Measurements from ENCODE around the gene NOP14. TPM values are rescaled to one million over a fixed set of nuclear protein-coding genes. Genes with fewer than 3 reads are reported as not detected.
"Not testable (repeated sequence)": the region's sequence is repeated elsewhere in the genome, so short reads cannot be mapped to it uniquely, and the experiment has no call there.

The NOP14 gene
- polyA plus RNA-seq (2013, experiment 1 of 2; ENCODE audit: insufficient read length) = 28.9 TPM
- polyA plus RNA-seq (2013, experiment 2 of 2; ENCODE audit: insufficient read length) = 28.9 TPM

DNA sequence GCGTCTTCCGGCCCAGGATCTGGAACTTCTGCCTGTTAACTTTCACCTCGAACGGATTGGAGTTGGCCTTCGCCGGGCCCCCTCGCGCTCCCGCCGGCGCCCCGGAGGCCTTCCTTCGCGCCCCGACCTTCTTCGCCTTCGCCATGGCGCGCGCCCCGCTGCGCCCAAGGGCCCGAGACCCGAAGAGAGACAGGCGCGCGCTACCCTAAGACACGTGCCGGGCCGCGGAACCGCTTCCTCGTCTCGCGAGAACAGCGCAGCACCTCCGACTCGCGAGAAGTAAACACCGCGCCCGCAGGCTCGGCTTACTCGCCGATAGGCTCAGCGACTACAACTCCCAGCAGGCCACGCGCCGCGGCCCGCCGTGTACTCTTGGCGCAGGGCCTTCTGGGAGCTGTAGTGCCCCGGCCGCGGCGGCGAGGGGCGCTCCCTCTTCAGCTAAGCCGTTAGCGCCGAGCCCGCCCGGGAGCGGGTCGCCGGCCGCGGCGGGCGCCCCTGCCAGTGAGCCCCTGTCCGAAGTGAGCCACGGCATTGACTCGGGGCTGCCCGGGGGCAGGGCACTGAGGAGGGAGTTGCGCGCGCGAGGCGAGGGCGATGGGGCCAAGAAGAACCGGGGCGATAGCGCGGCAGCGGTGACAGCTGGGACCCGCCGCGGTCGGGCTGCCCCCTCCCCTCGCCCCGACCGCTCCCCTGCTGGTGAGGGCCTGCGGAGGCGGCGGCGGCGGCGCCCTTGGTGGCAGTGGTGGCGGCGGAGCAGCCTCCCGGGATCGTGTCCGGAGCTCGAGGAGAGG, at the start of gene NOP14, which contains the start of gene GRK4:
Gene NOP14, minus strand, starts transcription at position 232 of the 791 bp plus-strand sequence. Its CDS starts 87 bp downstream, at position 145.
Gene GRK4, plus strand, starts transcription at position 397 of the 791 bp plus-strand sequence. CDS start 500 bp downstream, outside the sequence.
- DNase-seq = peak; percentile 99

DNA sequence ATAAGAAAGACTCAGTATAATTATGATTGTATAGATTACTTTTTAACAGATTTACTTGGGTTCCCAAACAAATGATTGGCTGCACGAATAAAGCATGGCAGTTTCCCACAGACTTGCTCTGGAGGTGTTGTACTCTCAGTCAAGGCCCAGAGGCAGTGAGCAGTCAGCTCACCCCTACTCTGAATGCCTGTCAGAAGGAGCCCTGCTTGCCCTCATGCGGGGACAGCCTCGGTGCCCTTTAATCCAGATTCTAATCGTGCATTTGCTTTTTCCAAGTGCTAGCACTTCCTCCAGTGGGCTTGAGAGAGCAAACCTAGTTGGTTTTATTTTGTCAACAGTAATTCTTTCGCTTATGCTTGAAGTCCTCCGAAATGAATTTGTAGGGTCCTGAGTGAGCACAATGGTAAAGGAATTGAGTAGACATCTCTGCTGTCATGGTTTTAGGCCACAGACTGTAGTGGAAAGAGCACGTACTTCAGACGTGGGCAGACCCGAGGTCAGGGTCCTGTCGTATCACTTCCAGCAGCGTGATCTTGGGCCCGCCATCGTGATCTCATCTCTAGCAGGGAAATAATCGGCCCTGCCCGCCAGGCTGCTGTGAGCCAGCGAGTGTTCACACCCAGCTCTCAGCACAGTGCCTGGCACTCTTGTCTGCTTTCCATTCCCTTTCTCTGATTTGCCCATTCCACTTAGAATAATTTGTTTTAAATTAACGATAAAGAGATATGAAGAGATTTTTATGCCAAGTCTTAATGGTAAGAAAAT, 48.4 kb upstream of the NOP14 start:
- DNase-seq = no peak

DNA sequence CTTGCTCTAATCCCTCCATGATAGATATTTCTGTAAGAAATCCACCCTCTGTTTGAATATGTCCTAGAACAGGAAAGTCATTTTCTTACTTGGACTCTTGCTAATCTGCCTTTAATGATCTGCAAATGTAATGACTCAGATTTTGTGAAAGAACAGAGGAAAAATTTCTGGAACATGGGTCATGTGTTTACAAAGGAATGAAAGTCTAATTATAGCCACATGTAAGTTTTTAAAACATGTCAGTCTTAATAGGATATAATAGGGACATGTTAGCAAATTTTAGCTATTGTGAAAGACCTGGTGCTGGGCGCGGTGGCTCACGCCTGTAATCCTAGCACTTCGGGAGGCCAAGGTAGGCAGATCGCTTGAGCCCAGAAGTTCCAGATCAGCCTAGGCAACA, 47.8 kb upstream of the NOP14 start:
- peak; percentile 74 for DNase-seq

DNA sequence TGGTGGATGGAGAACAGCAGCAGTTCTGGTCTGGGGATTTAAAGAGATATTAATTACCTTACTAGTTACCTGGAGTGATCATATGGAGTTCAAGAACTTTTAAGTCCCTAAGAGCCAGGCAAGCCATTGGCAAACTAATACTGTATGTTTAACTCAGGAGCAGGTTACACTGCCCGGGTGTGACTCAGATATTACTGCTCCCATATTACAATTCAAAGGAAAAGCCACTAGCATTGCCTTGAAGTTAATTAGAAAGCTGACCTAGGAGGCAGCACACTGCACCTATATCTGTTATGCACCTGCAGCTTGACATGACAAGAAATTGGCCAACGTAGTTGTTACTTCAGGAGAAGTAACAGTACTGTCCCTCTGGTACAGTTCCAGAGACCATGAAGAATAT, 47.4 kb upstream of the NOP14 start:
- DNase-seq = no peak

DNA sequence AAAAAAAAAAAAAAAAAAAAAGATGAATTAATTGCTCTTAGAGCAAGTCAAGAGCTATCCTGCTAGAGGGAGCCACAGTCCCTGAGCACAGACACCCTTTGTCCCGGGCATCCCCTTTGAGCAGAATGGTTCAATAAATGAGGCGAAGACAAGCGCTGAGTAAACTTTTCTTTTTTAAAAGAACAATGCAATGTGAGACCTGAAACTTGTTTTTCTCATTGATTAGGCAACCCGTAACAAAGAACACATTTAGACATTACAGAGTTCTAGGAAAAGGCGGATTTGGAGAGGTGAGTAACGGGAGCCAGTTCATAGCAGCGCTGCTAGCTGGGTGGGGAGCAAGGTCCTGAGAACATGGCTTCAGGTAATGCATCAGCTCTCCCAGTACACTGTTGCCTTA, 46.2 kb upstream of the NOP14 start:
- DNase-seq = peak; percentile 14

DNA sequence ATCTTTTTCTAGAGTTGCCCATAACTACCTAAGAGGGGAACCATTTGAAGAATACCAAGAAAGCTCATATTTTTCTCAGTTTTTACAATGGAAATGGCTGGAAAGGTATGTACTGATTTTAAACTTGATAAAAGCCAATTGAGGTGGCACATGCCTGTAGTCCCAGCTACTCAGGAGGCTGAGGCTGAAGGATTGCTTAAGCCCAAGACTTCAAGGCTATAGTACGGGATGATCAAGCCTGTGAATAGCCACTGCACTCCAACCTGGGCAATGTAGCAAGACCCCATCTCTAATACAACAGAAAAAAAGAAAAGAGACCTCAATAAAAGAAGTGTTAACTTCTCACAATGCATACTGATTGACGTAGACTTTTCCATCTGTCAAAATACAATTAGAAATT, 44.5 kb upstream of the NOP14 start:
- DNase-seq = no peak

DNA sequence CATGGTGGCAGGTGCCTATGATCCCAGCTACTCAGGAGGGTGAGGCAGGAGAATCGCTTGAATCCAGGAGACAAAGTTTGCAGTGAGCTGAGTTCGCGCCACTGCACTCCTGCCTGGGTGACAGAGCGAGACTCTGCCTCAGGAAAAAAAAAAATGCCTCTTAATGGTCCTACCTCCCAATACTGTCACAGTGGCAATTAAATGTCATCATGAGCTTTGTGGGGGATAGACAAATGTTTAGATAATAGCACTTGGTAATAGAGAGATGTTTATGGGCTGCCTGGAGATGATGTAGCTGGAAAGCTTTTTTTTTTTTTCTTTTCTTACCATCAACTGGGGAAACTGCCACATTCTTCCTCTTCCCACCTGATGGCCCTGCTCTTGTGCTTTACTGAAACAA, 33.2 kb upstream of the NOP14 start:
- DNase-seq = no peak

DNA sequence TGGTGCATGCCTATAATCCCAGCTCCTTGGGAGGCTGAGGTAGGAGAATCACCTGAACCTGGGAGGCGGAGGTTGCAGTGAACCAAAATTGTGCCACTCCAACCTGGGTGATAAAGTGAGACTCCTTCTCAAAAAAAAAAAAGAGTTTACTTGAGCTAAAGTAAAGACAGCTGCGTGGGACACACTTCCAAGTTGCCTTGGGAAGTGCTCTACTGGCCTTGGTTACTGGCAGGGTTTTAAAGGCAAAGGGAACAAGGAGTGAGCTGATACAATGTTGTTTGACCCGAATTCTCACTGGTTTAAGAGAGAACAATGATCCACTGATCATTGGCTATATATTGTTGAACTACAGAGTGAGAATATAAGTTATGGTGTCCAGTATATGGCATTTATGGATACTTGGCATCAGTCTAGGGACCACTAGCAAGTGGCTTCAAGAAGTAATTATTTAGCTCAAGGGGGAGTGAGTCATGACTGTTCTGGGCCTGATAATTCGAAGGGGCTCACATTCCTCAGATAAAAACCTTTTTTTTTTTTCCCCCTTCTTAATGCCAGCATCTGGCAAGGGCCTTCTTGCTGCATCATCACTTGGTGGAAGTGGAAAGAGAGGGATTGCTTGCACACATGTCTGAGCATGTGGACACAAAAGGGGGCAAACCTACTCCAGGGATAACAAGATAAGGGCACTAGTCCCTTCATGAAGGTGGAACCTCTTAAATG, 32.5 kb upstream of the NOP14 start:
- DNase-seq = no peak

DNA sequence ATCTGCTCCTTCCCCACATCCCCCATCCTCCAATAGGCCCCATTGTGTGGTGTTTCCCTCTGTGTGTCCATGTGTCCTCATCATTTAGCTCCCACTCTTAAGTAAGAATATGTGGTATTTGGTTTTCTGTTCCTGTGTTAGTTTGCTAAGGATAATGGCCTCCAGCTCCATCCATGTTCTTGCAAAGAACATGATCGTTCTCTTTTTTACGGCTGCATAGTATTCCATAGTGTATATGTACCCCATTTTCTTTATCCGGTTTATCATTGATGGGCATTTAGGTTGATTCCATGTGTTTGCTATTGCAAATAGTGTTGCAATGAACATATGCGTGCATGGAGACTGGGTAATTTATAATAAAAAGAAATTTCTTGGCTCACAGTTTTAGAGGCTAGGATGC, 31.7 kb upstream of the NOP14 start:
- no peak for DNase-seq

DNA sequence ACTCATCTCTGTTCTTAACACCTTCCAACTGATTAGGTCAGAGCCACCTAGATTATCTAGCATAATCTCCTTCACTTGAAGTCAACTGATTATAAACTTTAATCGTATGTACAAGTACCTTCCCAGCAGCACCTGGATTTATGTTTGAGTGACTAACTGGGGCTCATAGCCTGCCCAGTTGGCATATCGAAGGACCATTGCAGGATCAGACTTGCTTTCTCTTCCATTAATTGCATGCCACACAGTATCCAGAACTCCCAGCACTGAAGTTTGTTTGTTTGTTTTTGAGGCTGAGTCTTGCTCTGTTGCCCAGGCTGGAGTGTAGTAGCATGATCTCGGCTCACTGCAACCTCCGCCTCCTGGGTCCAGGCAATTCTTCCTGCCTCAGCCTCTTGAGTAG, 28.0 kb upstream of the NOP14 start:
- no peak for DNase-seq

DNA sequence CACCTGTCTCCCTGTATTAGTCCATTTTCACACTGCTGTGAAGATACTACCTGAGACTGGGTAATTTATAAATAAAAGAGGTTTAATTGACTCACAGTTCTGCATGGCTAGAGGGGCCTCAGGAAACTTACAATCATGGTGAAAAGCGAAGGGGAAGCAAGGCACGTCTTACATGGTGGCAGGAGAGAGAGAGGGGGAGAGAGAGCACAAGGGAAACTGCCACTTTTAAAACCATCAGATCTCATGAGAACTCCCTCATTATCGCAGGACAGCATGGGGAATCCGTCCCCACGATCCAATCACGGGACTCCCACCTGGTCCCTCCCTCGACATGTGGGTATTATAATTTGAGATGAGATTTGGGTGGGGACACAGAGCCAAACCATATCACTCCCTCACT, 20.5 kb upstream of the NOP14 start:
- not testable (repeated sequence) for DNase-seq

DNA sequence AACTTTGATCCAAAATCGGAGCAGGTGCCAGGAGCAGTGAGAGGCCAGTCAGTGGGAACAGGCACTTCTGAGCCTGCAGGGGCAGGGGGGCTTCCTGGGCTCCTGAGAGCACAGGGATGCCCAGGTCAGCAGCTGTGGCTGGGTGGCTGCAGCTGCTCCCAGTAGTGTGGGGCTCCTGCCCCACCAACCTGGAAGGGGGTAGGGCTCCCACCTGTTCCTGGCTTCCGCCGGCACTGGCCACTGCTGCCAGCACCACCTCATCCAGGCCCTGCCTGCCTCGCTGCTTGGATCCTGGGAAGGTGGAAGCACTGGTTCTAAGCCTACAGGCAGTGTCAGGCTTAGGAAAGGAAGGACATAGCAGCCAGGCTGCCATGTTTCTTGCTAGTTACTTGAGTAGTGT, 18.8 kb upstream of the NOP14 start:
- DNase-seq = no peak

DNA sequence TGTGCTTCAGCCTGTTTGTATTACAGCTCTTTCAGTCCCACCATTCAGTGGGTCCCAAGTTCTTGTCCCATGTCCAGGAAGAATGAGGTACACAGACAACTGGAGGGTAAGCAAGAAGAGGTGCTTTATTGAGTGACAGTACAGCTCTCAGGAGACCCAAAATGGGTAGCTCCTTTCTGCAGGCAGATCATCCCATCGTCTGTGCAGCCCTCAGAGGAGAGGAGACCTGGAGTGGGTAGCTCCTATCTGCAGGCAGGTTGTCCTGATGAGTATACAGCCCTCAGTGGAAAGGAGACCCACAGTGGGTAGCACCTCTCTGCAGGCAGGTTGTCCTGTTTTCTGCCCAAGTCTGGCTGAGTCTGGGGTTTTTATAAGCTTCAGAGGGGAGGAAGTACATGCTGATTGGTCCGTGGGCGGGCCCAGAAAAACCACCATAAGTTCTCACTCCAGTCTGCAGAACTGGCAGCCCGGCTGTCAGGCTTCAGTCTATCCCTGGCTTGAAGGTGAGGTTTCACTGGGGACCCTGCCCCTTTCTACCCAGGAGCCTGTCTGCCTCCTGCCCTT, 18.1 kb upstream of the NOP14 start:
- no peak for DNase-seq

DNA sequence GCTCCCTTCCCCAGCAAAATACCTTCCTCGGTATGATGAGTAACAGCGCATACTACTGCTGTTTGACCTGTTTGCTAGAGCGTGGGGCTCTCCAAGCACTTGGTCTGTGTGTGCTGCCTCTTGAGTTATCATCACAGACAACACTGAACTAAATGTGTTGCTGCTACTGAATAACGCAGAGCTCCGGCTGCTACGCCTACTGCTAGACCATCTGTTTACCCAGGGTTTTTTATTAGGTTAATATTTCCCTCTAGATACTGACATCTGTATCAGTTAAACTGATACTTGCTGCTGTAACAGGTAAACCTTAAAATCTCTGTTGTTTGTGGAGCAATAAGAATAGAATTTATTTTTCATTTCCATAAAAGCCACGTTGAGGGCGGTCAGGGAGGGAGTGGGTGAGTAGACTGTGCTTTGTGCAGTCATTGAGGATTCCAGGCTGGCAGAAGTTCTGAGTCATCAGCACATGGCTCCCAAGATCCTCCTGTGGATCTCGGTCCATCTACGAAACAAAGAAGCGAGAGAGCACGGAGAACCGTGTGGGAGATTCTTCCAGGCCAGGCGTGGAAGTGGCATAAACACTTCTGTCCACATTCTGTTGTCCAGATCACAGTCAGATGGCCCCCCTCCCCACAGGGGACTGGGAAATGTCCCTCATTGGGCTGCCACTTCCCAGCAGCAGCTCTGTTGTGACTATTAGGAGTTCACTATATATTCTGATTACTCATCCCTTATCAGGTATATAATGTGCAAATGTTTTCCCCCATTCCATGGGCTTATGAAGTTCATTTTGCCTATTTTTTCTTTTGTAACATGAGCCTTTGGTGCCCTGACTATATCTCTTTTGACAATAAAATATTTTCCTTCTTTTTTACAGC, 14.2 kb upstream of the NOP14 start:
- peak; percentile 28 for DNase-seq

DNA sequence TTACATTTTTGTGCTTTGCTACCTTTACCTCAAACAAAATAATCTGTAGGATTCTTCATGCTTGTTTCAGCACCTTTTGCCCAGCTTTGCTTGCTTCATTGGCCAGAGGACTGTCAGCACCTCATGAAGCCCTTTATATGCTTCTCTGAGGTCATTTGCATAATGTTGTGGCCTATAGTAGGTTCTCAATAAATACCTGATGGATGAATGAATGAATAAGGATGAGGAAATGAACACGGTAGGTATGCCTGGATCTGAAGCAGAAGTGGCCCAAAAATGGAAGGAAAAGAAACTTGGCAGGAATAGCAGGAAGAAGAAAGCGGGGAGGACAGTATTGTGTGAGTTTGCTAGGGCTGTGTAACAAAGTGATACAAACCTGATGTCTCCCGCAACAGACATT, 8.1 kb upstream of the NOP14 start:
- DNase-seq = no peak

DNA sequence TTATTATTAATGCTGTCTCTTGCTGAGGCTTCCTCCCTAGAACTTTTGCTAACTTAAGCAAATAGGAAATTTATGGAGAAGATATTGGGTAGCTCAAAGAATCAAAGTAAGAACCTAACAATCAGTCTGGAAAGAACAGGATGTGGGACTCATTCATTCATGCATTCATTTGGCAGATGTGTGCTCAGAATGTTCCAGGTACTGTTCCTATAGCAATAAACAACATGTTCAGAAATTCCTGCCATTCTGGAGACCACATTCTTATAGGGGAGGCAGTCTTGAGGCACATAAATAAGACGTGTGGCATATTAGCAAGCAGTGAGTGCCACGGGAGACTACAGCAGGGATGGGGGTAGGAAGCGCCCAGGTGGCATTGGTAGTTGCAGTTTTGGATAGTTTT, 5.2 kb upstream of the NOP14 start:
- DNase-seq = no peak

DNA sequence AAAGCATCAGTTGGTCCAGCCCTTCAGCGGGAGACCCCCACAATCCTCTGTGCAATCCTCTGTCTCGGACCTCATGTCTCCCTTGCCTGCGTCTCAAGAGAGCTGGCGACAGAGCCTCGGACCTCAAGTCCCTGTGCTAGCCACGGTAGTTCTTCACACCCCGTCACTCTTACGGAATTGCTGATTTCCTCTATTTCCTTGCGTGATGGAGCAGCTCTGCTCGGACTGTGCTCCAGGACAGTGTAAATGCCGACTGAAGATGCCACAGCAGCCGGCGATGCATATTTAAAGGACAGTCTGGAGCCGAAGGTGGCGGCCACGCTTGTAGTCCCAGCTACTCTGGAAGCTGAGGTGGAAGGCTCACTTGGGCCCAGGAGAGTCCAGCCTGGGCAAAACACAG, 2.1 kb upstream of the NOP14 start:
- DNase-seq = no peak

DNA sequence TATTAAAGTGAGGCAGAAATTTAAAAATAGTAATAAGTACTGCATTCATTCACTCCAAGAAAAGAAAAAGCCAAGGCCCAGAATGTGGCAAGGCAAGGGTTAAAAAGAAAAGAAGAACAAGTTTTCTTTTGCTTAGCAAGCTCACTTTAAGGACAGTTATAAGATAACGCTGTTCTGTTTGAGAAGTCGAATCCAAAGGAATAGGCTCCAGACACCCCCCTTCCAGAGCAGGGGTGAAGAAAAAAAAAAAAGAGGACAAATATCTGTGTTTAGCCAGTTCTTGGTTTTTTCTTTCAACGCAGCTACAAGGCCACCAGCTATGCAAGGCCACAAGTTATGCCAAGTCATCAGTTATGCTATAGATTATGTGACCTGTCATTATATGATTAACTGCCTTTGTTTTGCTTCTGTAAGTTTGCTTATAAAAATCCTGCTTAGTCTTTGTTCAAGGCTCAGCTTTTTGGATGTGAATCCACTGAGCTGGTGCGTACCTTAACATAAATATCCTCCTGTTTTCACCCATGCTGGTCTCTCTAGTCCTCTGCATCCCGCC, 1.6 kb upstream of the NOP14 start:
- DNase-seq = no peak

DNA sequence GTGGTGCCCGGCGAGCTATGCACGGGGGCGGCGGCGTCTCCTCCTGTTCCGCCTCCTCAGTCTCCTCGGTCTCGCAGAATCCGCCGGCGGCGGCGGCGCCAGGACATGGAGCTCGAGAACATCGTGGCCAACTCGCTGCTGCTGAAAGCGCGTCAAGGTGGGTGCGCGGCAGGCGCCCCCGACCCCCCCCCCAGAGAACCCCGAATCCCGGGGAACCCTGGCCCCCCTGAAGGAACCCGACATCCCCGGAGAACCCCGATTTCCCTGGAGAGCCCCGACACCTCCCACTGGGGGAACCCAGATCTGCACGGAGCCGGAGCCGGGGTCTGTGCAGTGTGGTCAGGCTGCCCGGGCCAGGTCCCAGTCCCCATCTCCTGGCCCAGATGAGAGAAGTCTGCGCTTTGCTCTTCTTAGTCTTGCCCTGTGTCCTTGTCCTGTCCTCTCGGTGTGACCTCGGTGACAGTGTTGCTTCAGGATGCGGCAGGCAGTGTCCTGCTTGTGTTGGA, 813 bp upstream of the NOP14 start:
- no peak for DNase-seq

DNA sequence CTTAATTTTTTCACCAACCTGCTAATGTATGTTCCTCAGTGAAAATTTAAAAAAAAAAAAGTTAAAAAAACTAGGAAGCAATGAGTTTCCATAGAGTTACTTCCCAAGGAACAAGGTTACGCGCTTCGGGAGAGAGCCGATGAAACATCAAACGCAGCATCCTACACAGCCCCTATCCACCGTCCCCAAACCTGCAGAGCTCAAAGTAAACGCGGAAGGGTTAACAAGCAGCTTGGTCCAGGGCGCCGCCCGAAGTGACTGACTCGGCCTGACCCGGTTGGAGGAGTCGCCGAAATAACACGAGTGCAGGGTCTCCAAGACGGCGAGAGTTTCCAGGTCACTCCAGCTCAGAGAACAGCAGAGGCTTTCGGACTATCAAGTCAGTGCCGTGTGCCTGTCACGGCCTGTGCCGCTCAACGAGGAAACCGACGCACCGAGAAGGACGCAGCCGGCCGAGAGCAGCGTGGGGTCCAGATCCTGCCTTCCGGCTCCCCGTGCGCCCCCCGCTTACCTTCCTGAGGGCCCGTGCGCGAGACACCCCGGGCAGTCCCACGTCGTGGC, 512 bp downstream of the NOP14 start:
- DNase-seq = peak; percentile 38

All from fibroblast of skin of scalp (primary cell).